DOHH2 (cell line): ENCODE data around the gene RIN3.

Source experiments
- EZH2phosphoT487 ChIP-seq: fragments of 200-600 bp; sonication (generic); IDR thresholded peaks from 2 replicates; pipeline ENCODE4 v1.6.1; 2017; ENCODE audit warnings: borderline replicate concordance, mild to moderate bottlenecking, antibody characterized with exemption, low read length, moderate library complexity, mixed read lengths
- TF ChIP-seq, protein P1 (sequence below): fragments of 200-600 bp; sonication (generic); IDR thresholded peaks from one replicate; pipeline ENCODE4 v1.5.1; 2014; ENCODE audit warnings: antibody characterized with exemption, mild to moderate bottlenecking, low read depth, low read length; ENCODE audit not compliant: poor library complexity, severe bottlenecking

- TF ChIP-seq, protein P1, sequence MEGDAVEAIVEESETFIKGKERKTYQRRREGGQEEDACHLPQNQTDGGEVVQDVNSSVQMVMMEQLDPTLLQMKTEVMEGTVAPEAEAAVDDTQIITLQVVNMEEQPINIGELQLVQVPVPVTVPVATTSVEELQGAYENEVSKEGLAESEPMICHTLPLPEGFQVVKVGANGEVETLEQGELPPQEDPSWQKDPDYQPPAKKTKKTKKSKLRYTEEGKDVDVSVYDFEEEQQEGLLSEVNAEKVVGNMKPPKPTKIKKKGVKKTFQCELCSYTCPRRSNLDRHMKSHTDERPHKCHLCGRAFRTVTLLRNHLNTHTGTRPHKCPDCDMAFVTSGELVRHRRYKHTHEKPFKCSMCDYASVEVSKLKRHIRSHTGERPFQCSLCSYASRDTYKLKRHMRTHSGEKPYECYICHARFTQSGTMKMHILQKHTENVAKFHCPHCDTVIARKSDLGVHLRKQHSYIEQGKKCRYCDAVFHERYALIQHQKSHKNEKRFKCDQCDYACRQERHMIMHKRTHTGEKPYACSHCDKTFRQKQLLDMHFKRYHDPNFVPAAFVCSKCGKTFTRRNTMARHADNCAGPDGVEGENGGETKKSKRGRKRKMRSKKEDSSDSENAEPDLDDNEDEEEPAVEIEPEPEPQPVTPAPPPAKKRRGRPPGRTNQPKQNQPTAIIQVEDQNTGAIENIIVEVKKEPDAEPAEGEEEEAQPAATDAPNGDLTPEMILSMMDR = no peak
- no peak for TF ChIP-seq EZH2phosphoT487
Measured at GRCh38 chr14:92687681-92688433, 174.3 kb downstream of the RIN3 start.
